Pancreas (tissue), 10 donors: ENCODE results near the gene IGSF21. TPM values are rescaled to one million over a fixed set of nuclear protein-coding genes. Genes with fewer than 3 reads are reported as not detected.
A peak's percentile ranks its signal among the peaks of the same experiment; 100 is the strongest.

Experiments used
- ATAC-seq, 4 donors: fragments of 200-7000 bp; cut with Tn5 transposase; one replicate each; pipeline versions ENCODE4 v1.8.0 to v1.9.1; 2020; ENCODE audit warnings: mild to moderate bottlenecking in 4 of 4, moderate library complexity in 4 of 4
- DNase-seq, 6 donors: peaks; one replicate each; pipeline ENCODE4 v3.0.0-alpha.2; 2020
- FAIRE-seq: peaks from 2 replicates; lab custom pipeline; 2012; peaks lifted over from hg19 to GRCh38; lab: Jason Lieb, UNC
- H3K27ac ChIP-seq, 4 donors: fragments of 200-600 bp; sonication (generic); 1 replicate in 3 of 4; 2 replicates in 1 of 4; pipeline versions ENCODE4 v1.5.0 to v1.8.0; 2020
- H3K27me3 ChIP-seq, 4 donors: fragments of 200-600 bp; one replicate each; pipeline ENCODE4 v1.8.0; 2021
- H3K36me3 ChIP-seq, 3 donors: fragments of 200-600 bp; sonication (generic) in 1 of 3; one replicate each; pipeline versions ENCODE4 v1.5.0 to v1.8.0; 2020 to 2021
- H3K4me1 ChIP-seq, 3 donors: fragments of 200-600 bp; one replicate each; pipeline ENCODE4 v1.8.0; 2021
- H3K4me3 ChIP-seq, 4 donors: fragments of 200-600 bp; sonication (generic) in 2 of 4; one replicate each; pipeline versions ENCODE4 v1.5.0 to v1.8.0; 2020 to 2021
- H3K9me3 ChIP-seq, 4 donors: fragments of 200-600 bp; one replicate each; pipeline ENCODE4 v1.8.0; 2021
- whole genome bisulfite sequencing, 2 donors: extraction: QIAGEN DNeasy Blood & Tissue Kit; methylation state at CpG; one replicate each; pipeline ENCODE4 v1.1.7; 2013; 5-methylcytosine and 5-hydroxymethylcytosine counted together
- intact Hi-C, 3 donors: fragments of 100-400 bp; cut with DNase I; formaldehyde crosslinking; loops; one replicate each; pipeline versions ENCODE4 v1.11.1 to v1.14.2; 2022
- polyA plus RNA-seq, 2 donors: library from polyadenylated mRNA; stranded (reverse); fragments of 200-250 nt; gene quantifications; one replicate each; pipeline ENCODE4 v1.2.3, GENCODE V29; 2013
- total RNA-seq, 6 donors: library from RNA; stranded (reverse); fragmentation: NEBNext Ultra II Directional in 4 of 6; extraction: Animal tissue kit (Norgen Biotek cat#: 25700) in 4 of 6; gene quantifications; one replicate each; pipeline versions ENCODE4 v1.2.1 to v1.2.4, GENCODE V29; 2021 to 2023
- TF ChIP-seq, protein P1 (sequence below), 4 donors: fragments of 200-600 bp; sonication (generic) in 3 of 4; IDR thresholded peaks; one replicate each; pipeline versions ENCODE4 v1.5.0 to v1.8.0; 2021; ENCODE audit warnings: antibody characterized with exemption in 4 of 4
- donor health status: healthy with polysubstance abuse.
- donor health status: DM: no; HTN: no; CAD: no; lungs with moderate emphysema.
- donor health status: DM: no; HTN: no; CAD: no.
- donor health status: control.
- donor health status: control.
- donor health status: Bipolar disorder and iron deficiency.
- donor health status: DM: yes; HTN: yes; CAD: no.
- donor health status: DM: no; HTN: no; CAD: no.
- donor health status: DM: no; HTN: no; CAD: no.
- donor health status: DM: yes; HTN: yes; CAD: no.

The IGSF21 gene
- total and polyA plus RNA-seq, 8 donors: 0.28 to 1.3 (median 0.92) TPM; not detected in 1

DNA sequence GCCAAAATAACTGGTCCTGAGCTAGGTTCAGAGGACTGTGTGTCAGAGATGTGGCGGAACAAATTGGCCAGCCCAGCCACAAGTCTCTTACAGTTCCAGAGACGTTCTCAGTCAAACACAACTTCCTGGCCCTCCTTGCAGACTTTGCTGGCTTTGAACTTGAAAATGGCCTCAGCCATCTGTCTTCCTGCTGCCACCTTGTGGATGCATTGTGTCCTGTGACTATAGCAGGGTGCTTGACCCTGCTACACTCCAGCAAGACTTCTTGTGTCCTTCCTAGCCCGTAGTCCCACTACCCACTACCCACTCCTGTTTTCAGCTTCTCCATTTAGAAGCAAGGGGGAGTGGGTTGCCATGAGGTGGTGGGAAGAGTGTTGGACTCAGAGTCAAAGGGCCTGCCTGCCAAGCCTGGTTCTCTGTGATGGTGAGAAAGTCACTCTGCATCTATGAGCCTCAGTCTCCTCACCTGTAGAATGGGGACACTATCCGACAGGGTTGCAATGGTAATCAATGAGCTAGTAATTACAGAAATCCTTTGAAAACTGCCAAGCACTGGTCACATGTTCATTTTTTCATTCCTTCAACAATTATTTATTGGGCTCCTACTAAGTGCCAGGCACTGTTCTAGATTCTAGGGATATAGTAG is 109.9 kb downstream of the IGSF21 start:
- no peak for DNase-seq
- no peak overlapping the region for H3K4me3 ChIP-seq
- intact Hi-C loops: no loop called here
- FAIRE-seq: no peak
- H3K4me1 ChIP-seq: no peaks in the 10 kb centered on the region
- no peak overlapping the region for H3K27ac ChIP-seq
- H3K36me3 ChIP-seq: no peaks in the 10 kb centered on the region
- peak in 1 of 4 donors; percentile 45 for ATAC-seq
- WGBS, 2 donors: 48 to 65% methylated on average over 4 of the region's 4 CpGs
- no peaks in the 10 kb centered on the region for H3K9me3 ChIP-seq
- no peaks in the 10 kb centered on the region for H3K27me3 ChIP-seq
- TF ChIP-seq, protein P1, sequence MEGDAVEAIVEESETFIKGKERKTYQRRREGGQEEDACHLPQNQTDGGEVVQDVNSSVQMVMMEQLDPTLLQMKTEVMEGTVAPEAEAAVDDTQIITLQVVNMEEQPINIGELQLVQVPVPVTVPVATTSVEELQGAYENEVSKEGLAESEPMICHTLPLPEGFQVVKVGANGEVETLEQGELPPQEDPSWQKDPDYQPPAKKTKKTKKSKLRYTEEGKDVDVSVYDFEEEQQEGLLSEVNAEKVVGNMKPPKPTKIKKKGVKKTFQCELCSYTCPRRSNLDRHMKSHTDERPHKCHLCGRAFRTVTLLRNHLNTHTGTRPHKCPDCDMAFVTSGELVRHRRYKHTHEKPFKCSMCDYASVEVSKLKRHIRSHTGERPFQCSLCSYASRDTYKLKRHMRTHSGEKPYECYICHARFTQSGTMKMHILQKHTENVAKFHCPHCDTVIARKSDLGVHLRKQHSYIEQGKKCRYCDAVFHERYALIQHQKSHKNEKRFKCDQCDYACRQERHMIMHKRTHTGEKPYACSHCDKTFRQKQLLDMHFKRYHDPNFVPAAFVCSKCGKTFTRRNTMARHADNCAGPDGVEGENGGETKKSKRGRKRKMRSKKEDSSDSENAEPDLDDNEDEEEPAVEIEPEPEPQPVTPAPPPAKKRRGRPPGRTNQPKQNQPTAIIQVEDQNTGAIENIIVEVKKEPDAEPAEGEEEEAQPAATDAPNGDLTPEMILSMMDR (IDR thresholded peaks at IDR 0.05): no peak

DNA sequence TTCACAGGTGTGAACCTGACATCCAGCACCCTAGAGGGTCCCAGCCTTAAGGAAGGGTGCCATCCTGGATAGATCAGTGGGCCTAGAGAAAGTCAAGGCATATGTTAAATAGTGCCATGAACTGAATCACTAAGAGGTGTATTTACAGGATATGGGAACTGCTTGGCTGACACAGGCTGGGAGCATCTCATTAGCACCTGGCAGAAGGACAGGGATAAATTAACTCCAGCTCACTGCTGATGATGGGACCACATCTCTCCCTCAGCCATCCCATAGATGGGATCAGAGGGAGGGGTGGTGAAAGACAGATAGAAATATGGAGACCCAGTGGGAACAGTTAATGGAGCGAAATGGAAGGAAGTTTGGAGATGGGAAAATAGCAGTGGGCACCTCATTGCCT is 122.0 kb downstream of the IGSF21 start:
- Histone ChIP-seq H3K4me1 (no peaks in the 10 kb centered on the region), H3K36me3 (no peaks in the 10 kb centered on the region), H3K4me3 (no peak overlapping the region), H3K27ac (no peak overlapping the region), H3K27me3 (no peaks in the 10 kb centered on the region), H3K9me3 (no peaks in the 10 kb centered on the region)
- TF ChIP-seq, protein P1 (IDR thresholded peaks at IDR 0.05): no peak
- FAIRE-seq (no peak), ATAC-seq (no peak), DNase-seq (no peak)
- WGBS, 2 donors: 72 to 86% methylated on average over 1 of the region's 1 CpG
- intact Hi-C loops: no loop called here

DNA sequence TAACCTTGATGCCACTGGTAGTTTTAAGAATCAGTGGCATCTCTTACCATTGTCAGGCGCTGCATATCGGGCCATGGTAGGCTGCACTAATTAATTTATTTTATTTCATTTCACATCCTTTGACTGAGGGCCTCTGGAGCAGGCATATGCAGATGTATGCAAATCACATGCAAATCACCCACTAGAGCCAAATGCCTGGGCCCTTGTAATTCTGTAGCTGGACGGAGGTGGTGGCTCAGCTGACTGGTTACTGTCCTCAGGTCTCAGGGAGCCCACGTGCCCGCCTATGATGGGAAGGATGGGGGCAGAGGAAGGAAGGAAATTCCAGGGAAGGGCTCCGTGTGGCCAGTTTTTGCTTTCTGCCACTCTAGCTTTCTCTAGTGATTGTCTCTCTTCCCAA is 122.7 kb downstream of the IGSF21 start:
- WGBS, 2 donors: 49 to 52% methylated on average over 6 of the region's 6 CpGs
- H3K36me3 ChIP-seq: no peaks in the 10 kb centered on the region
- DNase-seq (no peak), FAIRE-seq (no peak), ATAC-seq (no peak)
- no peaks in the 10 kb centered on the region for H3K27me3 ChIP-seq
- TF ChIP-seq, protein P1 (IDR thresholded peaks at IDR 0.05): no peak
- no peaks in the 10 kb centered on the region for H3K9me3 ChIP-seq
- intact Hi-C loops: no loop called here
- no peaks in the 10 kb centered on the region for H3K4me1 ChIP-seq
- no peak overlapping the region for H3K27ac ChIP-seq
- H3K4me3 ChIP-seq: no peak overlapping the region

DNA sequence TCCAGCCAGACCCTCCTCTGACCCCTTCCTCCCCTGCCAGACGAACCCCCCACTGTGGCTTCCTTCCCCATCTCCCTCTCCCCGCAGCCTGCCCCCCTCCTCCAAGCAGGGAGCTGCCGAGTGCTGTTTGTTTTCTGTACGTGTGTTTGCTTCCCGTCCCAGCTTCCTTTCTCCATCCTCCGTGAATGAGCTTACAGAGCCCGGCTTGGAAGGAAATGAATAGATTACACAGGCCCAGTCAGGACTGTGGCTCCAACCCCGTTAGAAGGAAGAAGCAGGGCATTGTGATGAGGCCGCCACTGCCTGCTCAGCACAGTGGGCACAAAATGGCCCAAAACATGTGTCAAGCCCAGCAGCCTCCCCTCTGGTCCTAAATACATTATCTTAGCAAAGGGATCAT is 123.2 kb downstream of the IGSF21 start:
- TF ChIP-seq, protein P1 (IDR thresholded peaks at IDR 0.05): no peak
- Histone ChIP-seq H3K27ac (no peak overlapping the region), H3K27me3 (no peaks in the 10 kb centered on the region), H3K4me3 (no peak overlapping the region), H3K4me1 (no peaks in the 10 kb centered on the region), H3K36me3 (no peaks in the 10 kb centered on the region), H3K9me3 (no peaks in the 10 kb centered on the region)
- FAIRE-seq (no peak), DNase-seq (no peak), ATAC-seq (no peak)
- WGBS, 2 donors: 7 to 11% methylated on average over 8 to 9 of the region's 9 CpGs
- intact Hi-C loops: no loop called here

DNA sequence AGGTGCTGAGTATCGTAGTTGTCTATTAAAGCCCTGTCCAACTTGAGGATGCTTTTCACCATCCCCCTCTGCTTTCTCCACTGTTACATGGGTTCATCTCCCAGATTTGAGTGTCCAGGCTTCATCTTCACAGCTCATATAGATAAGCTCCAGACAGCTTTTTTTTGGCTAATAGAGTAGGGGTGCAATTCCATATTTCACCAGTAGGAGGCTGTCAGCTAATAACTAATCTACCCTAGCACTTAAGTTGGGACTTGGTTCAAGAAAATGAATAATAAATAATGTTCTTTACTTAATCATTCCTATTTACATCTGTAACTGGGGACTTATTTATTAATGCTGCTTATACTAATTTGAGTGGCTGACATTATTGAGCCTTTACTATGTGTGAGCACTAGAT is 124.5 kb downstream of the IGSF21 start:
- no peaks in the 10 kb centered on the region for H3K4me1 ChIP-seq
- intact Hi-C loops: no loop called here
- TF ChIP-seq, protein P1 (IDR thresholded peaks at IDR 0.05): peak in 1 of 4 donors; percentile 10
- H3K27me3 ChIP-seq: no peaks in the 10 kb centered on the region
- H3K9me3 ChIP-seq: no peaks in the 10 kb centered on the region
- no peak overlapping the region for H3K27ac ChIP-seq
- ATAC-seq (no peak), DNase-seq (no peak), FAIRE-seq (no peak)
- no peak overlapping the region for H3K4me3 ChIP-seq
- 89 to 93% methylated on average over 1 of the region's 1 CpG for WGBS, 2 donors
- H3K36me3 ChIP-seq: no peaks in the 10 kb centered on the region
